Bronchial epithelial cell (primary cell): ENCODE data around the gene TJP3. TPM values are rescaled to one million over a fixed set of nuclear protein-coding genes. Genes with fewer than 3 reads are reported as not detected.

Experiments used
- DNase-seq: peaks from one replicate; pipeline ENCODE4 v3.0.0-alpha.2; 2010; ENCODE audit warnings: low read depth
- FAIRE-seq: peaks from 2 replicates; lab custom pipeline; 2011; peaks lifted over from hg19 to GRCh38; lab: Jason Lieb, UNC
- H3K27me3 ChIP-seq: 2 replicates; pipeline ENCODE4 v1.5.1; 2011; ENCODE audit warnings: low read length; ENCODE audit not compliant: control insufficient read depth, insufficient read depth
- H3K36me3 ChIP-seq: 2 replicates; pipeline ENCODE4 v1.5.1; 2011; ENCODE audit warnings: low read length; ENCODE audit not compliant: control insufficient read depth, insufficient read depth
- H3K4me3 ChIP-seq: 2 replicates; pipeline ENCODE4 v1.5.1; 2011; ENCODE audit warnings: mild to moderate bottlenecking, low read depth, low read length, control low read depth
- CTCF ChIP-seq: IDR thresholded peaks from 2 replicates; pipeline ENCODE4 v1.5.1; 2011; ENCODE audit warnings: mild to moderate bottlenecking, moderate library complexity, low read length, control low read depth, inconsistent platforms; ENCODE audit not compliant: insufficient read depth, severe bottlenecking
- total RNA-seq: library from RNA; depleted of rRNA; stranded (reverse); fragments of >200 nt; gene quantifications from 2 replicates; pipeline ENCODE4 v1.2.1, GENCODE V29; 2014

The TJP3 gene
- total RNA-seq, 1 donor from 2014 or later: 2.1 TPM

- FAIRE-seq (no peak), DNase-seq (no peak)
- Histone ChIP-seq H3K27me3 (no peaks in the 10 kb centered on the region), H3K4me3 (no peak overlapping the region), H3K36me3 (peaks cover 4% of the 10 kb centered on the region)
- TF ChIP-seq CTCF: no peak
Measured at GRCh38 chr19:3759482-3760254, 51.5 kb downstream of the TJP3 start.

- Histone ChIP-seq H3K36me3 (peaks cover 8% of the 10 kb centered on the region), H3K4me3 (peak overlapping the region; percentile 99), H3K27me3 (no peaks in the 10 kb centered on the region)
- no peak for FAIRE-seq
- DNase-seq: no peak
- TF ChIP-seq CTCF: no peak
Measured at GRCh38 chr19:3760871-3761361, 52.7 kb downstream of the TJP3 start.

GRCh38 chr19:3761382-3762129 is 53.4 kb downstream of the TJP3 start, which contains the start of gene APBA3:
Gene APBA3, minus strand, starts transcription at chr19:3761692. Its CDS starts 1,428 bp downstream, at chr19:3760264.
- TF ChIP-seq CTCF: peak; percentile 85
- Histone ChIP-seq H3K36me3 (peaks cover 10% of the 10 kb centered on the region), H3K4me3 (peak within 1 kb of the TSS; percentile 99), H3K27me3 (no peaks in the 10 kb centered on the region)
- peak; percentile 76 for DNase-seq
- FAIRE-seq: no peak

- Histone ChIP-seq H3K4me3 (no peak overlapping the region), H3K27me3 (no peaks in the 10 kb centered on the region), H3K36me3 (peaks cover 14% of the 10 kb centered on the region)
- no peak for DNase-seq
- TF ChIP-seq CTCF: no peak
- no peak for FAIRE-seq
Measured at GRCh38 chr19:3762130-3762473, 53.9 kb downstream of the TJP3 start.

- DNase-seq: peak; percentile 96
- Histone ChIP-seq H3K4me3 (peak within 1 kb of the TSS; percentile 99), H3K27me3 (no peaks in the 10 kb centered on the region), H3K36me3 (peaks cover 16% of the 10 kb centered on the region)
- FAIRE-seq: peak; percentile 28
- no peak for TF ChIP-seq CTCF
Measured at GRCh38 chr19:3762501-3763459, 54.6 kb downstream of the TJP3 start, which contains the start of gene MRPL54. Gene MRPL54, plus strand, starts transcription at chr19:3762682. Its CDS starts 19 bp downstream, at chr19:3762701.
